ENCODE results near the gene MSRB1.
A peak's percentile ranks its signal among the peaks of the same experiment; 100 is the strongest.

Gene MSRB1

DNA sequence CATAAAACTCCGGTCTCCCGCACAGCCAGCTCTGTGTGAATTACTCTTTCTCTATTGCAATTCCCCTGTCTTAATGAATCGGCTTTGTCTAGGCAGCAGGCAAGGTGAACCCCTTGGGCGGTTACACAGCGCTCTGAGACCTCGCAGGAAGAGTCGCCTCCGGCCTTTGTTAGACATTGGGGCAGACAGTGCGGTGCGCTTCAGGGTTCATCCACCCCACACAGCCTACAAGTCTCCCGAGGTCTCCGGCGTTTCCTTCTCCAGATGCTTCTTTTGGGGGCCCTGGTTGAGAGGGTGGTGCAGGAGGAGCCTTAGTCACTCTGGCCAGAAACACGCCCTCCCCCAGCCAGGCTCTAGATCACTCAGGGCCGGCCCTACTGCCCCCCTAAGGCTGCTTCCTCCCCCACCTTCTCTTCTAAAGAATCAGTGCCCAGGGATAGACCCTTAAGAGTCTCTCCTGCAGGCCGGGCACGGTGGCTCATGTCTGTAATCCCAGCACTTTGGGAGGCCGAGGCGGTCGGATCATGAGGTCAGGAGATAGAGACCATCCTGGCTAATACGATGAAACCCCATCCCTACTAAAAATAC lies 1.7 kb upstream of the MSRB1 start:
- no peak overlapping the region for H3K23ac ChIP-seq (ENCODE audit: low read depth, low read length, poor library complexity)
- no peak overlapping the region for H3K27ac ChIP-seq (replicated peaks; ENCODE audit: low read length)
- no CpG with 5 or more reads among the region's 21 CpGs for WGBS, 2 donors (ENCODE audit: extremely low coverage in 2 of 2, insufficient read length in 2 of 2, insufficient replicate concordance in 1 of 2)
- H2AFZ ChIP-seq (ENCODE audit: low read length), result no peak overlapping the region
- H2BK120ac ChIP-seq (ENCODE audit: low read depth, low read length), result no peak overlapping the region
- no peak overlapping the region for H3K18ac ChIP-seq (ENCODE audit: low read length)
- H3K4me2 ChIP-seq (ENCODE audit: insufficient read depth, low read length, poor library complexity, severe bottlenecking), result no peak overlapping the region
- no peak overlapping the region for H3K4ac ChIP-seq (ENCODE audit: low read length)
- peaks cover 0 to 8% of the 10 kb centered on the region in 2 donors for H3K36me3 ChIP-seq (replicated peaks in 1 of 2; ENCODE audit: control insufficient read depth in 2 of 2, insufficient read depth in 2 of 2, low read length in 2 of 2)
- no peak for DNase-seq (ENCODE audit: low spot score)
- peaks cover 0 to 7% (median 0%) of the 10 kb centered on the region in 3 experiments for H3K27me3 ChIP-seq (ENCODE audit: control insufficient read depth in 3 of 3, insufficient read depth in 3 of 3, low read depth in 1 of 3, low read length in 3 of 3)
- no peak overlapping the region for H2BK5ac ChIP-seq (ENCODE audit: low read length)
- no peak overlapping the region for H4K91ac ChIP-seq (ENCODE audit: low read depth, low read length, poor library complexity)
- H3K9me3 ChIP-seq (replicated peaks in 1 of 2; ENCODE audit: control insufficient read depth in 2 of 2, insufficient read depth in 1 of 2, low read depth in 1 of 2, low read length in 2 of 2), result no peaks in the 10 kb centered on the region
- no peak overlapping the region for H2BK12ac ChIP-seq (ENCODE audit: low read length)
- H2AK5ac ChIP-seq (ENCODE audit: low read depth, low read length), result no peak overlapping the region
- no peak overlapping the region for H3K9ac ChIP-seq (ENCODE audit: low read depth, low read length, poor library complexity)
- H3K4me3 ChIP-seq (ENCODE audit: low read length in 2 of 2), result no peak overlapping the region
- H3K4me1 ChIP-seq (ENCODE audit: control insufficient read depth in 2 of 2, insufficient read depth in 1 of 2, low read depth in 1 of 2, low read length in 2 of 2), result peaks cover 6 to 9% of the 10 kb centered on the region in 2 donors
- no peaks in the 10 kb centered on the region for H3K79me1 ChIP-seq (ENCODE audit: low read depth, low read length)
- no peak overlapping the region for H4K8ac ChIP-seq (ENCODE audit: low read depth, low read length)
- H2BK15ac ChIP-seq (ENCODE audit: low read length), result no peak overlapping the region
- no peak overlapping the region for H3K14ac ChIP-seq (ENCODE audit: low read length)

DNA sequence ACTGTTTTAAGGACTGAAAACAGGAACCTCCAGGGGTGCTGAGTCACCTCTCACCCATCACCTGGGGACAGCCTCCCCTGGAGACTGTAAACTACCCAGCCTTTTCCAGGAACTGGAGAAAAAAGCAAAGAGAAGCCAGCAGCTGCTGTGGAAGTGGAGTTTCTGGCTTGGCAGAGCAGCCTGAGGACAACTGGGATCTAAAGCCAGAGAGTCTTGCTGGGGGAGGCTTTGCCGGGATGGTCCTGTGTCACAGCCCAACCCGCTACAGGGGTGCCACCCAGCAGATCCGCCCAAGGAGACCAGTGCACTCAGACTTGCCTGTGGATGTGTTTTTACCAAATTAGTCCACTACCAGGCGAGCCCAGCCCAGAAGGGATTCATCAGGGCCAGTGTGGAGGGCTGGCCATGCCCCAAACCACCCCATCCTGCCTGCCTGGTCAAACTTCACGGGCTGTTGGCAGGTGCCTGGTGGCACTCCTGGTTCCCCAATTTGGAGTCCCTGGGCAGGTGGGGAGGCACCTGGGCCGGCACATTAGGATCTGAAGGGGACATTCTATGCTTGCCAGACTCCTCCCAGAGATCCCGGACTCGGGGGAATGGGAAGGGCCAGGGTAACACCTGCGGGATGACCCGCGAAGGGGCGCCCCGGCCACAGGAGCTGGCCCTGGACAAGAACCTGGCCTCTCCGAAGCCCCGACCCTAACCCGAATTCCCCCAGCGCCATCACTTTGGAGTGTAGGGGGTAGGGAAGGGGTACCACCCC lies 771 bp downstream of the MSRB1 start:
- peaks cover 0 to 7% (median 0%) of the 10 kb centered on the region in 3 experiments for H3K27me3 ChIP-seq (ENCODE audit: control insufficient read depth in 3 of 3, insufficient read depth in 3 of 3, low read depth in 1 of 3, low read length in 3 of 3)
- no peak overlapping the region for H3K27ac ChIP-seq (replicated peaks; ENCODE audit: low read length)
- H4K91ac ChIP-seq (ENCODE audit: low read depth, low read length, poor library complexity), result no peak overlapping the region
- peak overlapping the region; percentile 78 for H3K4me2 ChIP-seq (ENCODE audit: insufficient read depth, low read length, poor library complexity, severe bottlenecking)
- H3K4me3 ChIP-seq (ENCODE audit: low read length in 2 of 2), result peak overlapping the region; percentile 73 to 98
- no peaks in the 10 kb centered on the region for H3K79me1 ChIP-seq (ENCODE audit: low read depth, low read length)
- H2BK120ac ChIP-seq (ENCODE audit: low read depth, low read length), result no peak overlapping the region
- H3K4ac ChIP-seq (ENCODE audit: low read length), result no peak overlapping the region
- peak overlapping the region; percentile 96 for H2AK5ac ChIP-seq (ENCODE audit: low read depth, low read length)
- no peak overlapping the region for H2BK12ac ChIP-seq (ENCODE audit: low read length)
- DNase-seq (ENCODE audit: low spot score), result no peak
- peak overlapping the region; percentile 91 for H2AFZ ChIP-seq (ENCODE audit: low read length)
- no peaks in the 10 kb centered on the region for H3K9me3 ChIP-seq (replicated peaks in 1 of 2; ENCODE audit: control insufficient read depth in 2 of 2, insufficient read depth in 1 of 2, low read depth in 1 of 2, low read length in 2 of 2)
- no peak overlapping the region for H2BK5ac ChIP-seq (ENCODE audit: low read length)
- peaks cover 6 to 9% of the 10 kb centered on the region in 2 donors for H3K4me1 ChIP-seq (ENCODE audit: control insufficient read depth in 2 of 2, insufficient read depth in 1 of 2, low read depth in 1 of 2, low read length in 2 of 2)
- H2BK15ac ChIP-seq (ENCODE audit: low read length), result no peak overlapping the region
- no peak overlapping the region for H4K8ac ChIP-seq (ENCODE audit: low read depth, low read length)
- H3K14ac ChIP-seq (ENCODE audit: low read length), result no peak overlapping the region
- peaks cover 13 to 26% of the 10 kb centered on the region in 2 donors for H3K36me3 ChIP-seq (replicated peaks in 1 of 2; ENCODE audit: control insufficient read depth in 2 of 2, insufficient read depth in 2 of 2, low read length in 2 of 2)
- H3K18ac ChIP-seq (ENCODE audit: low read length), result peak overlapping the region; percentile 93
- peak overlapping the region; percentile 96 for H3K9ac ChIP-seq (ENCODE audit: low read depth, low read length, poor library complexity)
- H3K23ac ChIP-seq (ENCODE audit: low read depth, low read length, poor library complexity), result peak overlapping the region; percentile 100
- no CpG with 5 or more reads among the region's 17 CpGs for WGBS, 2 donors (ENCODE audit: extremely low coverage in 2 of 2, insufficient read length in 2 of 2, insufficient replicate concordance in 1 of 2)

DNA sequence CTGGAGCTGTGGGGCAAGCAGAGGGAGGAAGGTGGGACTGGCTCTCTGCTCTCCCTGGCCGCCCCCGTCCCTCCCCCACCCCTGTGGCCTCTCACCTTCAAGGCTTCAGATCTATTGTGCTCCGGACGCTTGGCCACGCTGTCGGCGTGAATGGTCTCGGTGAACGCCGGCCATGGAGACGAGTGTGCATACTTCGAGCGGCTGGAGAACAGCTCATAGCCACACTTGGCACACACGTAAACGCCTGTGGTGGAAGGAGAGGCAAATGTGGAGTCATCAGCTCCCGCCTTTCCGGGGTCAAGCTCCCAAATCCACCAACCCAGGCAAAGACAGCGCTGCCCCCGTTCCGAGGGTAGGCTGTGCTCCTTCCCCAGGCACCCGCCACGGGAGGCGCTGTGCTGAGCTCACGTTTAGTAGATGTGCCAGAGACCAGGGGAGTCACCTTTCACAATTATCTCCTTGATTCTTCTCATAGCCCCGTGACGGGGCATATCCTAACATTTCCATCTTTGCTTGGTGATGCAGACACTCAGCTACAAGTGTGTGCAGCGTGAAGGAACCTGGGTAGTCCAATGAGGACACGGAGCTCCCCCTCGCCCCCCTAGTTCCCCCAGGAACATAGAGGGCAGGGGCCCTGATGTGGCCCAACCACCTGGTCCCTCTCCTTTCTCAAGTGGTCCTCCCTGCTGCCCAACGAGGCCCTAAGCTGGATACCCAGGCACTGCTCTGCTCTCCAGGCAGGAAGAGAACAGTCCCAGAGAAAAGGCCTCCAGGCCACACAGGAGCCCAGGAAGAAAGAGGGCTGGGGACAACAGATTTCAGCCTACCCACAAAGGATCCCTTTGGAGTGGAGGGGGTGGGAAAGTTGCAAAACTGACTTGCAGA lies 1.6 kb downstream of the MSRB1 start:
- DNase-seq (ENCODE audit: low spot score), result no peak
- H3K79me1 ChIP-seq (ENCODE audit: low read depth, low read length), result no peaks in the 10 kb centered on the region
- H2BK12ac ChIP-seq (ENCODE audit: low read length), result no peak overlapping the region
- WGBS, 2 donors (ENCODE audit: extremely low coverage in 2 of 2, insufficient read length in 2 of 2, insufficient replicate concordance in 1 of 2), result no CpG with 5 or more reads among the region's 30 CpGs
- no peak overlapping the region for H4K91ac ChIP-seq (ENCODE audit: low read depth, low read length, poor library complexity)
- H4K8ac ChIP-seq (ENCODE audit: low read depth, low read length), result no peak overlapping the region
- peak overlapping the region; percentile 48 for H2BK5ac ChIP-seq (ENCODE audit: low read length)
- H2BK120ac ChIP-seq (ENCODE audit: low read depth, low read length), result no peak overlapping the region
- H3K23ac ChIP-seq (ENCODE audit: low read depth, low read length, poor library complexity), result no peak overlapping the region
- no peak overlapping the region for H3K4me2 ChIP-seq (ENCODE audit: insufficient read depth, low read length, poor library complexity, severe bottlenecking)
- no peak overlapping the region for H2AK5ac ChIP-seq (ENCODE audit: low read depth, low read length)
- no peak overlapping the region for H3K9ac ChIP-seq (ENCODE audit: low read depth, low read length, poor library complexity)
- no peak overlapping the region for H3K4ac ChIP-seq (ENCODE audit: low read length)
- peaks cover 0 to 7% (median 0%) of the 10 kb centered on the region in 3 experiments for H3K27me3 ChIP-seq (ENCODE audit: control insufficient read depth in 3 of 3, insufficient read depth in 3 of 3, low read depth in 1 of 3, low read length in 3 of 3)
- H3K27ac ChIP-seq (replicated peaks; ENCODE audit: low read length), result no peak overlapping the region
- peak overlapping the region in 1 of 2 donors; percentile 73 for H3K4me3 ChIP-seq (ENCODE audit: low read length in 2 of 2)
- no peak overlapping the region for H3K18ac ChIP-seq (ENCODE audit: low read length)
- H3K14ac ChIP-seq (ENCODE audit: low read length), result no peak overlapping the region
- peaks cover 6 to 9% of the 10 kb centered on the region in 2 donors for H3K4me1 ChIP-seq (ENCODE audit: control insufficient read depth in 2 of 2, insufficient read depth in 1 of 2, low read depth in 1 of 2, low read length in 2 of 2)
- H3K9me3 ChIP-seq (replicated peaks in 1 of 2; ENCODE audit: control insufficient read depth in 2 of 2, insufficient read depth in 1 of 2, low read depth in 1 of 2, low read length in 2 of 2), result no peaks in the 10 kb centered on the region
- no peak overlapping the region for H2BK15ac ChIP-seq (ENCODE audit: low read length)
- H2AFZ ChIP-seq (ENCODE audit: low read length), result no peak overlapping the region
- H3K36me3 ChIP-seq (replicated peaks in 1 of 2; ENCODE audit: control insufficient read depth in 2 of 2, insufficient read depth in 2 of 2, low read length in 2 of 2), result peaks cover 13 to 30% of the 10 kb centered on the region in 2 donors
